Hematopoietic multipotent progenitor cell treated with erythropoietin and hydrocortisone succinate and interleukin-3 and kit ligand, for 8 days (in vitro differentiated cells): Measurements from ENCODE around the gene RPA3.

Experiments used
- DNase-seq: peaks from one replicate; pipeline ENCODE4 v3.0.0-alpha.2; 2015

RPA3 gene

DNA sequence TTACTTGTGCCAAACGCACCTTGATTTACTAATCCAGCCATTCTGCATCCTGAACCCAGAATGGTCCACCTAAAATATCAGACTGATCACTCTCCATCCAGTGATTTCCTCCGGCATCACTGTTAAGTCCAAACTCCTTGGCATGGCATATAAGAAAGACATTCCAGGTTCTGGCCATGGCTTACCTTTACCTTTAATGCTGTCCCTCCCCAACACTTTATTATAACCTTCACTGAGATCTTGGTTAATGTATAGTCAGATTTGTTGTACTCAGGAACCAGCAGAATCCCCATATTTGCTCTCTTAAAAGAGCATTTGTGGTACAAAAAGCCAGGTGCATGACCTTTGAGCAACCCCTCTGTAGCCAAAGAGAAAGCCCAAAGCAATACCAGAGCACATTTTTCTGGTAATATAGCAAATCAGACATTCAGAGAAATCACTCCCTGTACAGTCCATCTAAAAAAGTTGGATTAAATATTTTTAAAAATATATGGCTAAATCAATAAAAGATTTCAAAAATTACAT is 67.7 kb downstream of the RPA3 start:
- DNase-seq: no peak

DNA sequence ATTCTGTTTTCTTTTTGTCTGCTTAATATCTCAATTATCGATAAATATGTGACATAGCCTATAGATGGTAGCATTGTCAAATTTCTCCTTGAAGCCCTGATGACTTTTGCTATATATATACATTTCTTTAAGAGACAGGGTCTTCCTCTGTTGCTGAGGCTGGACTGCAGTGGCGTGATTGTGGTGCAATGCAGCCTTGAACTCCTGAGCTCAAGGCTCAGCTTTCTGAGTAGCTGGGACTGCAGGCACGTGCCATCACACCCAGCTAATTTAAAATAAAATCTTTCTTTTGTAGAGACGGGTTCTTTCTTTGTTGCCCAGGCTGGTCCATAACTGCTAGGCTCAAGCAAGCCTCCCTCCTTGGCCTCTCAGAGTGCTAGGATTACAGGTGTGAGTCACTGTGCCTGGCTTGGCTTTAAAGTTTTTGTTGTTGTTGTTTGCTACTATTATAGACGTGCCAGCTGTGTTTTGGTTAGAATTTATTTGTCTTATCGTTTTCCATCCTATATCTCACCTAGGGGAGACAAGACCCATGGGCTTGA is 70.8 kb downstream of the RPA3 start:
- DNase-seq: no peak

DNA sequence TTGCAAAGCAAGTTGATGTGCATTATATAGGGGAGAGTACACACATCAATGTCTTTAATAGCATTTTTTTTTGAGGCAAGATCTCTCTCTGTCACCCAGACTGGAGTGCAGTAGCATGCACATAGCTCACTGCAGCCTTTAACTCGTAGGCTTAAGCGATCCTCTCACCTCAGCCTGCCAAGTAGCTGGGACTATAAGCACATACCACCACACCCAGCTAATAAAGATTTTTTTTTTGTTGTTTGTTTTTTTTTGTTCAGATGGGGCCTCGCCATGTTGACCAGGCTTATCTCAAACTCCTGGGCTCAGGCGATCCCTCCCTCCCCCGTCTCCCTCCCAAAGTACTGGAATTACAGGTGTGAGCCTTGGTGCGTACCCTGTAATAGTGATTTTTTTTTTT is 76.3 kb downstream of the RPA3 start:
- peak; percentile 33 for DNase-seq

DNA sequence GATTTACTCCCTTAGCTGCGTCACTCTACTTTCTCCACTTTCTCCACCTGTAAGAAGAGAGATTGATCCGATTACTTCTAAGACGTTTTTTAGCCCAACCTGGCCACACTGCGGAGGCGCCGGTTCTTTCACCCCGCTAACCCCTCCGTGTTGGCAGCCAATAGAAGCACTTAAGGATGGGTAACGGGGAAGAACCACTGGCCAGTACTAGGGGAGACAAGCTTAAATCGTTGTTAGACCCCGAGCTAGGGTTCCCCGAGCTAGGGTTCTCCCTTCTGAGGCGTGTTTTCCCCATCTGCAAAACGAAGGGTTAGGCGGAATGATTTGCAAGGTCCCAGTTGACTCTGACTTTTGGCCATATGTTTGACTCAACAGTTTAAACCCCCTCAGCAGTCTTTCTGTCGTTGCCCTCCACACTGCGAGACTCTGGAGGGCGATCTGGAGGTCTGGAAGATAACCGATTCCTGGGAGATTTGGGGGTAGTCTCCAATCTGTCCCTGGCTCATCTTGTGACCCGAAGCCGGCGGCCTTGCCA is 77.2 kb downstream of the RPA3 start:
- no peak for DNase-seq

DNA sequence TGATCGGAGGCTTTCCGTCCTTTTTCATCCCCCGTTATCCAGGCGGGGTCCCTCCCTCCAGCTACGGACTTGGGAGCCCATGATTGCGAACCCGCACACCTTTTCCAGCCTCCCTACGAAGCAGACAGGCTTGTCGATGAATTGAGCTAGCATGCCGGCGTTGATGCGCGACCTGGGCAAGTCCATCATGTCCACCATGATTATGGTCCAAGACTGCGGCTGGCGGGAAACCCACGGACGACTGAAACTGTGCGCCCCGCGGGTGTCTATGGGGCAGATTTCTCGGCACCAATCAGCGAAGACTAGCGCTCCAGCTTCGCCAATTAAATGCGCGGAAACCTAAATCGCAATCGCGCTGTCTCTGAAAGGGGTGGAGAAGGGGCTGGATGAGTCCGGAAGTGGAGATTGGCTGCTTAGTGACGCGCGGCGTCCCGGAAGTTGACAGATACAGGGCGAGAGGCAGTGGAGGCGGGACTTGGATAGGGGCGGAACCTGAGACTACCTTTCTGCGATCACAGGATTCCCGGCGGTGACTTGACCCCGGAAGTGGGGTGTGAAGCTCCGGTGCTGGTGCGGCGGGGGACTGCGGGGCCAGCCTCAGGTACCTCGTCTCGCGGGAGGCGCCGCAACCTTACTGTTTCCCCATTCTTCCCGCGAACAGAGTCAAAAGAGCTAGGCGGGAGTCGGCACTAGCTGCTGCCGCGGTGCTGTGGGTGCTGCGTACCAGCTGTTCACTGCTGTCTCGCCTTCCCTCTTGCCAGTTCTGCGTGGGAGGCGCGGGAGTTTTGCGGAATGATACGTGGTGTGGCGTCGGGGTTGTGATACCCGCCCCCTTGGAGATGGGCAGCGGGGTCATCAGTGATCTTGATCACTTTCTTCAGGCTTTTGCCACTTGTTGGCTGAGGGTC is 77.9 kb downstream of the RPA3 start, which contains the start of gene UMAD1:
Gene UMAD1, plus strand, starts transcription at position 532 of the 908 bp plus-strand sequence. CDS start 32,620 bp downstream, outside the sequence.
- DNase-seq: peak; percentile 100

DNA sequence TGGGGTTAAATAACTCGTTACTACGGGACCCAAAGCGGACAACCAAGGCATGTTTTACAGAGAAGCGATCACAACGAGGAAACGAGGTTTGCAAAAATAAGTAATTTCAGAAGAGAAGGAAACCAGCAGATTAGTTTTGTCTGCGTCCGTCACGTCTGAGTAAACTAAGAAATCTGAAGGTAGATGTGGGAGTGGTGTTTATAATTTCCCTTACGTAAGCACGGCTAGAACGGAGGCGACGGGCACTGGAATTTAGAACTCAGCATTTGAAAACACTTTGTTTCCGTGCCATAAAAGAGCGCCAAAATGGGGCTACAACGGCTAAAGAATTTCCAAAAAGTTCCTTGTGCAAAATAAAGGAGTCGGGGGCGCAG is 78.6 kb downstream of the RPA3 start:
- peak; percentile 44 for DNase-seq

DNA sequence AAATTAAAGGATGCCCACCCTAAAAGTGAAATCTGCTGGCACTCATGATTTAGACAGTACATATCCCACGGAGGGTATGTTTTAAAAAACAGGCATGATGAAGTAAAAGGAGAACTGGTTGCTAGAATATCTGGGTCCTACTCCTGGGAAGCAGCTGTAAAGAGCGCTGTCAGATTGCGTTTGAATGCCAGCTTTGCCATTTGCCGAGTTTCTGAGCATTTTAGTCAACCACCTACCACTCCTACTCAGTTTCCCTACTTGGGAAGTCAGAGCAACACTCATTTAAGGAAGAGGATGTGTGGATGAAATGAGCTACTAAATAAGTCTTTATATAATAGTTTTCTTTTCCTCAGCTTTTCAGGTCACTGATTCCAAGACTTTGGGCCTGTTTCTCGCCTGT is 79.0 kb downstream of the RPA3 start:
- DNase-seq: peak; percentile 18

DNA sequence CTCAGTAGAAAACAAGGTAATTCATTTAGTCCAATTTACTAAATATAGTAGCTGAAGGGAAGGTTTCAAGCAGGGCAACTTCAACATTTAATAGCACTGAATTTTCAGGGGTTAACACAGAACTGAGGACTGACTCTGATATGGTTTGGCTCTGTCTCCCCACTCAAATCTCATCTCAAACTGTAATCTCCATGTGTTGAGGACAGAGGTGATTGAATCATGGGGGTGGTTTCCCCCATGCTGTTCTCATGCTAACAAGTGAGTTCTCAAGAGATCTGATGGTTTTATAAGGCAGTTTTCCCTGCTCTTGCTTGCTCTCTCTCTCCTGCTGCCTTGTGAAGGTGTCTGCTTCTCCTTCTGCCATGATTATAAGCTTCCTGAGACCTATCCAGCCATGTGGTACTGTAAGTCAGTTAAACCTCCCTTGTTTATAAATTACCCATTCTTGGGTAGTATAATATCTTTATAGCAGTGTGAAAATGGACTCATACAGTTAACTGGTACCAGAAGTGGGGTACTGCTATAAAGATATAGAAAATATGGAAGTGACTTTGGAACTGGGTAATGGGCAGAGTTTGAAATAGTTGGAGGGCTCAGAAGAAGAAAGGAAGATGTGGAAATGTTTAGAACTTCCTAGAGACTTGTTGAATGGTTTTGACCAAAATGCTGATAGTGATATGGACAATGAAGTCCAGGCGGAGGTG is 87.6 kb downstream of the RPA3 start:
- no peak for DNase-seq

DNA sequence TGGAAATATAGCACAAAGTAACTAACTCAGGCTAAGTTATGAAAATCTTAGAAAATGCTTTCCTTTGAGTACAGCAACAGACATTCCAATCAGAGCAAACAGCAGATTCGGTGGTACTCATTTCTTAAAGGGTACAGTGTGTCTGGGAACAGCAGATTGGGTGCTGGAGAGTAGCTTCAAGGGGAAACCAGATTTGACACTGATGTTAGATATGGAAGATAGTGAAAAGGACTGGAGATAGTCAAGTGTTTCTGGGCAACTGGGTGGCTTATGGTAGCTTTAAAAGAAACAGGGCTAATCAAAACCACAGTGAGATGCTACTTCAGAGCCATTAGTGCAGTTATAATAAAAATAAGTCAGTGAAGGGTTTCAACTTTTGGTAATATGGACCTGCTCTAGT is 89.9 kb downstream of the RPA3 start:
- DNase-seq: no peak

DNA sequence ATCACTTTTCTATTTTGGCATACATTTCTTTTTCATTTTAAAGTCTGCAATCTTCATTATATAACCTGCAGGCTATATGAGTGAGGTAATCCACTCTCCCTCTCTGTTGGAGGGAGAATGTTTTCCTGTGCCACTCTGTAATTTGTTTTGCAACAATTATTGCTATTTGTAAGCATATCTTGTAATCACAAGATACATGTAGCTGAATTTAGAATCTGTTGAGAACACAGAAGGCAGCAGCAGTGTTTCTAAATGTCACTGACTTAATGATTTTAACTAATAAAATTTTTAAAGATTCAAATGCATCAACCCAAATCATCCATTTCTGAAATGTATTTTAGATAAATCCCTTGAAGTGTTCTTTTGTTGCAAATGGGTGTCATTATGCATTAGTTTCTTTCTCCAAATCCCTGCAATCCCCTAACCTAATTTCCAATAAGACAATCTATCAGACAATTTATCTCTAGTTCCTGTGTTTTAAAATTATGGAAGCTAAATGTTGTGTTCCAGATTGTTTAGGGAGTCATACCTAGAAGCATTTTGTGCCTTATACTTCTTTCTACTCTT is 97.7 kb downstream of the RPA3 start:
- DNase-seq: no peak

DNA sequence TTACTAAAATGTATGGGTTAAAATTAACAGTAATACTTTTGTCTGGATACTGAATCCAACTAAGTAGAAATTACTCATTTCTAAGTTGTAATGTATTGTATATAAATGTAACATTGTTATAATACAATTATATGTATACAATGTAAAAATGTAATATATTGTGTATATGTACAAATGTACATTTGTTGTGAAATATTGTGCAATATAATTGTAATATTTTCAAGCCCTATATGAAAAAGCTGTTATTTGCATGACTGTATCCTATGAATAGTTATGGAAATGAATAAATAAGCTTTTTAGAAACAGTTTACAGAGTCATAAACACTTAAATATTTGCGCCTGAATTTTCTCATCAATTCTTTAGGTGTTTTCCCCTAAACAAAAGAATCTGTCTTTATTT is 98.2 kb downstream of the RPA3 start:
- DNase-seq: no peak

DNA sequence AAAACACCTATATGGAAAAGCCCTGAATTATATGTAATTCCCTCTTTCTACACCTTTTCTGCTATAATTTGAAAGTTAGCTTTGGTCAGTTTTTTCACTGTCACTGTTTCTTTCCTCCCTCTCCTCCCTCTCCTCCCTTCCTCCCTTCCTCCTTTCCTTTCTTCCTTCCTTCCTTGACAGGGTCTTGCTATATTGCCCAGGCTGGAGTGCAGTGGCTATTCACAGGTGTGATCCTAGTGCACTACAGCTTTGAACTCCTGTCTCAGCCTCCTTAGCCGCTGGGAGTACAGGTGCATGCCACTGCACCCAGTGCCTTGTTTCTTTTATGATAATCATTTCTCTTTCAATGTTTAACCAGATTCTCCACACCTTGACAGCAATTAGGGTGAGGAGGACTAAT is 100.0 kb downstream of the RPA3 start:
- no peak for DNase-seq

DNA sequence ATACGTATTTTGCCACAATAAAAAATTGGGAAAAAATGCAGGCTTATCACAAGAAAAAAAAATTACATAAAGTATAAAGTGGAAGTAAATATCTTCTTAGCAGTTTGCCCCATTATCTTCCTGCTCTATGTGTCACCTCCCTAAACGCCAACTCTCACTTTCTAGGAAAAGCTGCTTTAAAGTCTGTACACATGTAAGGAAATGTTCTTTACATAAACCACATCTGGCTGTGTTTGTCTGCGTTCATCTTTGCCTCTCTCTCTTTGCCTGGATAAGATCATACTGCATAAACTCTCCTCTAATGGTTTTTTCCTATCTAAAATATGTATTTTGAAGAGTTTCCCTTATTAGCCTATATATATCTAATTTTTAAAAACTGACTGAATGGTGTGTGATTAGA is 100.9 kb downstream of the RPA3 start:
- DNase-seq: peak; percentile 77

DNA sequence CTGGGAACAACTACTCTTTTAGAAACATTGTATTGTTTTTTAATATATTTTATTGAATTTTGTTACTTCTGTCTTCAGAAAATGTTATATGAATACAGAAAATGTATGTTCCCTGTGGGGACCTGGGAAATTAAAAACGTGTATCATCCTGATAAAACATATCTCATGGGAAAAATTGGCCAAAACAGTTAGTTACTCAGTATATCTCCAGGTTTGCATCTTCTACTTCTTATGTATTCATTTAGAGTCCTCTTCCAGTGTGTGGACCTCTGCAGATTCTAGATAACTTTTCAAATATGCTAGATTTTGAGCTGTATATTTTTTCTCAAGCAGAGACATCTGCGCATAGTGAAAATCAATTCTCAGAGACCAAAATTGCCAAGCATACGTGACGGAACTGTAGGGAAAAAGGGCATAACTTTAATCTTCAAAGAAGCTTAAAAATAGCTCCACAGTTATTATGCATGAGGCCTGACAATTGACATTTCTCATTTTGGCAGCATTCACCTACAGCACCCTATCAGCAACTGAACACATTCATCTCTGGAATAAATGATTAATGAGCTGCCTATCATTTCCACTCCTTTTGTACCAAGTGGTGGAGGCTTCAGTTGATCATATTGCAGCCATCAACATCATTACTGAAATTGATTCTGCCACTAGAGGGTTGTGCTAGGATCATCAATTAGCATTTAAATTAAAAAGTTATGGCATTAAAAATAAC is 104.2 kb downstream of the RPA3 start:
- peak; percentile 87 for DNase-seq

DNA sequence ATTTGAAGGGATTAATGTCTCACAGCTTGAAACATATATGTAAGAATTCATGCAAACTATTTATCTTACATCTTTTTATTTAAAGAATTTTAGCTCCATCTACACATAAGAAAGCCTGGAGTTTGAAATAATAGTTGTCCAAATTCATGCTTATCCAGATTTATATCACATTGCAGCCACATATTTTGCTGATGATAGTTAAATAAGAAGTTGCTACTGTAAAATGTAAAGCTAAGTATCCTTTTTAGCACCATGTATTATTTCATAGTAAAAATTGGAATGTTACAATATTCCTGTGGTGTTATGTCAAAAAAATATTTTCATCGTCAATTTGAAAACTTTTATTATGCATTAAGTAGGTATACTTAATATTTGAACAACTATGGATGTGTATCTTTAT is 105.2 kb downstream of the RPA3 start:
- no peak for DNase-seq

DNA sequence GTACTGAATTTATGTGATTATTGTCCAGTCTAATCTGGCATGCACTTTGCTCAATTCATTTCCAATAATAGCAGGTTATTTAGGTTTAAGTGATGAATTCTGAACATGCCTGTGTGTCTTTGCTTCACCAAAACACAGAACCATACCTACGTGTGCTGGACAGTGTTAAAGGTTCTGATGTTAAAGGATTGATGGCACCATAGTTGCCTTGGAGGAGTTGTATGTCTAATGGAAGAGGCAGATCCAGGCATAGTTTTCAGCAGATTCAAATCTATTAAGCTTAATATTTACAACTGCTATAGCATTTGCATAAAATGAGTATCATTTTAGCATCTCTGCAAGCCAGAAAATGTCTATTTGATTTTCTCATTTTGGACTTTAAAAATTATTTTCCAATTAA is 105.9 kb downstream of the RPA3 start:
- DNase-seq: no peak

DNA sequence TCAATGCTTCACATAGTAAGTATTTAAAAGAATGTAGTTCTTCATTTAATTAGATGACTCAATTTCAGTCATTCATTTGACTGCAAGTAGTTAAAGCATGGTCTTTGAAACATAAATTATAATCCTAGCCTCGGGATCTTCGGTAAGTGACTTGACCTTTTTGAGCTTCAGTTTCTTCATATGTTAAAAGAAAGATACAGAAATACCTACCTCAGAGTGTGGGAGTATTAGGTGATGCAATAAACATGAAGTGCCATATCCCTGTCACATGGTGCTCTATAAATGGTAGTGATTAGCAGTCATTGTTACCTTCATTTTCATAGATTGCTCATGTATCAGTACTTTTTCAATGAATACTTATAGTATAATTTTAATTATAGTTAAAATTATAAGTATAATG is 109.1 kb downstream of the RPA3 start:
- DNase-seq: no peak

DNA sequence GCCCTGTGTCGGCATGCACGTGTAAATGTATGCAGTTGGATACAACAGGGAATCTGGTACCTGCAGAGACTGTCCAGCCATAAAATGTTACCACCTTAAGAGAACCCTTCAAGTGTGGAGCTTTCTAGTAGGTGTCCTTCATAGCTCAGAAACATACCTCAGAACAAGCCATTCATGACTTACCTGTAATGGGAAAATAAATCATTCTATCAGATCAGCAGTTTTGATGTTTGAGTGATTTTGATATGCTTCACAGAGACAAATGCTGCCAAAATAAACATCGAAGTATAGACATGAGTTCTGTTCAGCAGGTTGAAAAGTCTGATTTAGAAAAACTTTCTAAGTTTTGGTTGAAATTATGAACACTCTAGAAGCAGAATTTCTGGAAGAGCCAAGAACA is 111.4 kb downstream of the RPA3 start:
- no peak for DNase-seq

DNA sequence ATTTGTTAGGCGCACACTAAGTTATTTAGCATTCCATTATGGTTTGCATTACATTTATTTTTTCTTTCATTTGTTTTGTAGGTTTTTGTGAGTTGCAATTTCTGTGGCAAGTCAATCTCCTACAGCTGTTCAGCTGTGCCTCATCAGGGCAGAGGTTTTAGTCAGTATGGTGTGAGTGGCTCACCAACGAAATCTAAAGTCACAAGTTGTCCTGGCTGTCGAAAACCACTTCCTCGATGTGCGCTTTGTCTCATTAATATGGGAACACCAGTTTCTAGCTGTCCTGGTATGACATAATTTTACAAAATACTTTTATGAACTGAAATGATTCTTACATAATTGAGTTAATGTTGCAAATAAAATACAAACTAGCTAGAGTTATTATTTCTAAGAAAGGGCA is 122.2 kb downstream of the RPA3 start:
- DNase-seq: peak; percentile 19

DNA sequence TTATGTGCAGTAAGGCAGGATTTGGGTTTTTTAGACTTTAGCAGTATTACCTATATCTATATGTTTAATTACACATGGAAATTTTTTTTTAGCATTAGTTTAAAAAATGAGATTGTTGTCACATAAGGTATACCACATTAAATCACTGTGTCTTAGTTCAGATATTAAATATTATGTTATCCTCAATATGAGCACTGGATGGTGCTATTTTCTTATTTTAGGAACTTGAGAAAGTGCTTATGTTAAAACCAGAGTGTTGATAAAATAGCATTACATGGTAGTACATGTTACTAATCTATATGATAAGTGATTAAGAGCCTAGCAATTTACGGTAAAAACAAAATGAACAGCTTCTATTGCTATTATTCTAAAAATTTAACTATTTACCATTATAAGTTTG is 123.0 kb downstream of the RPA3 start:
- DNase-seq: peak; percentile 76
